Stimulated activated CD4-positive, alpha-beta T cell treated with anti-CD3 and anti-CD28 coated beads, Interleukin-1b, Interleukin-23, amount 100 ng/mL, for 1 hour (primary cell): Measurements from ENCODE around the gene MINDY3.
"Not testable (repeated sequence)": the region's sequence is repeated elsewhere in the genome, so short reads cannot be mapped to it uniquely, and the experiment has no call there.

Experiments used
- DNase-seq, 2 donors: peaks; one replicate each; pipeline ENCODE4 v3.0.0-alpha.2; 2020; ENCODE audit warnings: low read depth in 2 of 2

Gene MINDY3

GRCh38 chr10:15856328-15857015 lies 3.8 kb downstream of the MINDY3 start:
- no peak for DNase-seq

GRCh38 chr10:15853800-15854199 lies 6.5 kb downstream of the MINDY3 start:
- no peak for DNase-seq

GRCh38 chr10:15852111-15852557 lies 8.2 kb downstream of the MINDY3 start:
- no peak for DNase-seq

- not testable (repeated sequence) for DNase-seq
These were observed 9.8 kb downstream of the MINDY3 start for GRCh38 chr10:15850337-15850978.

- DNase-seq = no peak
These were observed 11.0 kb downstream of the MINDY3 start for GRCh38 chr10:15849316-15849715.

- DNase-seq = no peak
These were observed 12.8 kb downstream of the MINDY3 start for GRCh38 chr10:15847481-15847880.

GRCh38 chr10:15844517-15844916 lies 15.8 kb downstream of the MINDY3 start:
- DNase-seq = no peak

- DNase-seq = no peak
These were observed 16.6 kb downstream of the MINDY3 start for GRCh38 chr10:15843695-15844094.

- no peak for DNase-seq
These were observed 17.6 kb downstream of the MINDY3 start for GRCh38 chr10:15842556-15843169.

GRCh38 chr10:15841696-15842095 lies 18.6 kb downstream of the MINDY3 start:
- DNase-seq = no peak

GRCh38 chr10:15836807-15837206 lies 23.5 kb downstream of the MINDY3 start:
- DNase-seq = no peak

GRCh38 chr10:15829495-15829894 lies 30.8 kb downstream of the MINDY3 start:
- no peak for DNase-seq

GRCh38 chr10:15824498-15824897 lies 35.8 kb downstream of the MINDY3 start:
- DNase-seq = no peak

- DNase-seq = no peak
These were observed 38.2 kb downstream of the MINDY3 start for GRCh38 chr10:15822131-15822530.

GRCh38 chr10:15821046-15821683 lies 39.1 kb downstream of the MINDY3 start:
- DNase-seq = no peak

GRCh38 chr10:15817409-15818046 lies 42.8 kb downstream of the MINDY3 start:
- no peak for DNase-seq

GRCh38 chr10:15815242-15815885 lies 44.9 kb downstream of the MINDY3 start:
- DNase-seq = no peak

- no peak for DNase-seq
These were observed 45.7 kb downstream of the MINDY3 start for GRCh38 chr10:15814565-15814964.

GRCh38 chr10:15813415-15813814 lies 46.9 kb downstream of the MINDY3 start:
- DNase-seq = no peak

GRCh38 chr10:15809450-15809849 lies 50.9 kb downstream of the MINDY3 start:
- no peak for DNase-seq

- no peak for DNase-seq
These were observed 52.0 kb downstream of the MINDY3 start for GRCh38 chr10:15808204-15808797.
